ENCODE measurements around the gene CPVL. TPM values are rescaled to one million over a fixed set of nuclear protein-coding genes. Genes with fewer than 3 reads are reported as not detected.

Gene CPVL
- total and polyA plus RNA-seq, 4 donors = 6.0 to 39.0 (median 12.9) TPM

DNA sequence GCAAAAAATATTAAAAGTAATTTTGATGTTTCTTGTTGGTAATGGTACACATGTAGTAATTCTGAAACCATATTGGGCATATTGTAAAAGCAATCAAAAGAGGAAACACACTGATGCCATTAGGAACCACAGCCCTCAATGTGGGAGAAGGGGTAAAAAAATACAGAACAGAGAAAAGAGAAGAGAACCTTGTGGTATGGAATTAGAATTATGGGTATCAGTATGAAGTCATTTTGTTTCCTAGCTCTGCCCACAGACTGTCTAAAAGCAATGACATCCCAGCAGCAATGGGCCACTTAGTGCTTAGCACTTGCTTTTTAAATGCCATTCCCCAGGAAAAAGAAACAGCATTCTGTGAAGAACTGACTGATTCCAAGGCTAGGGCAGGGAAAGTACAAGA, 61.5 kb downstream of the CPVL start:
- Histone ChIP-seq H3K27ac (ENCODE audit: low read depth in 1 of 2, low read length in 2 of 2) (no peak overlapping the region), H3K9ac (ENCODE audit: low read depth in 1 of 2, low read length in 2 of 2) (no peak overlapping the region), H3K36me3 (ENCODE audit: control insufficient read depth in 4 of 4, insufficient read depth in 3 of 4, low read depth in 1 of 4, low read length in 3 of 4) (no peaks in the 10 kb centered on the region), H3K4me3 (ENCODE audit: low read depth in 1 of 3, low read length in 3 of 3) (no peak overlapping the region), H3K4me1 (ENCODE audit: control insufficient read depth in 4 of 4, insufficient read depth in 4 of 4, low read length in 3 of 4) (peaks cover 0 to 4% (median 0%) of the 10 kb centered on the region in 4 donors), H3K9me3 (ENCODE audit: control insufficient read depth in 4 of 4, low read length in 3 of 4) (no peaks in the 10 kb centered on the region), H3K27me3 (ENCODE audit: control insufficient read depth in 4 of 4, insufficient read depth in 4 of 4, low read length in 3 of 4) (no peaks in the 10 kb centered on the region)
- DNase-seq (ENCODE audit: low spot score) = no peak
- TF ChIP-seq YY1 (IDR thresholded peaks at IDR 0.05) = no peak
- TF ChIP-seq HNF4G (IDR thresholded peaks at IDR 0.05) = no peak
- TF ChIP-seq CTCF (IDR thresholded peaks at IDR 0.05; ENCODE audit: low read depth, low read length, missing input control) = no peak
- no peak for TF ChIP-seq FOXA2 (IDR thresholded peaks at IDR 0.05)
- TF ChIP-seq JUND (IDR thresholded peaks at IDR 0.05) = no peak
- TF ChIP-seq ATF3 (IDR thresholded peaks at IDR 0.05) = no peak
- TF ChIP-seq GABPA (IDR thresholded peaks at IDR 0.05 in 1 of 2, conservative IDR thresholded peaks at IDR 0.05 in 1 of 2) = no peak
- TF ChIP-seq EGR1 (IDR thresholded peaks at IDR 0.05; ENCODE audit: low read depth in 2 of 2) = no peak
- TF ChIP-seq RAD21 (IDR thresholded peaks at IDR 0.05) = no peak
- no peak for TF ChIP-seq NR2F2 (IDR thresholded peaks at IDR 0.05)
- TF ChIP-seq REST (IDR thresholded peaks at IDR 0.05) = no peak
- TF ChIP-seq, protein P1, sequence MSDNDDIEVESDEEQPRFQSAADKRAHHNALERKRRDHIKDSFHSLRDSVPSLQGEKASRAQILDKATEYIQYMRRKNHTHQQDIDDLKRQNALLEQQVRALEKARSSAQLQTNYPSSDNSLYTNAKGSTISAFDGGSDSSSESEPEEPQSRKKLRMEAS (IDR thresholded peaks at IDR 0.05) = no peak
- no peak for TF ChIP-seq RXRA (IDR thresholded peaks at IDR 0.05)
- TF ChIP-seq FOXA1 (IDR thresholded peaks at IDR 0.05) = no peak
- no peak for TF ChIP-seq ZBTB33 (IDR thresholded peaks at IDR 0.05)
- TF ChIP-seq HNF4A (conservative IDR thresholded peaks at IDR 0.05) = no peak

GRCh38 chr7:29080803-29081202, 65.5 kb downstream of the CPVL start:
- no peak overlapping the region for H3K9ac ChIP-seq (ENCODE audit: low read depth in 1 of 2, low read length in 2 of 2)
- no peaks in the 10 kb centered on the region for H3K36me3 ChIP-seq (ENCODE audit: control insufficient read depth in 4 of 4, insufficient read depth in 3 of 4, low read depth in 1 of 4, low read length in 3 of 4)
- H3K27ac ChIP-seq (ENCODE audit: low read depth in 1 of 2, low read length in 2 of 2) = no peak overlapping the region
- no peaks in the 10 kb centered on the region for H3K4me1 ChIP-seq (ENCODE audit: control insufficient read depth in 4 of 4, insufficient read depth in 4 of 4, low read length in 3 of 4)
- H3K27me3 ChIP-seq (ENCODE audit: control insufficient read depth in 4 of 4, insufficient read depth in 4 of 4, low read length in 3 of 4) = no peaks in the 10 kb centered on the region
- H3K9me3 ChIP-seq (ENCODE audit: control insufficient read depth in 4 of 4, low read length in 3 of 4) = no peaks in the 10 kb centered on the region
- 71% methylated on average over 7 of the region's 7 CpGs for WGBS
- TF ChIP-seq RXRA (IDR thresholded peaks at IDR 0.05) (no peak), ZBTB33 (IDR thresholded peaks at IDR 0.05) (no peak), JUND (IDR thresholded peaks at IDR 0.05) (no peak), SP1 (IDR thresholded peaks at IDR 0.05) (no peak), TAF1 (conservative IDR thresholded peaks at IDR 0.05) (no peak), FOXA2 (IDR thresholded peaks at IDR 0.05) (no peak)
- no peak for DNase-seq (ENCODE audit: low spot score)
- no peak overlapping the region for H3K4me3 ChIP-seq (ENCODE audit: low read depth in 1 of 3, low read length in 3 of 3)
